Naive thymus-derived CD8-positive, alpha-beta T cell (primary cell): ENCODE results near the gene HS6ST3. TPM values are rescaled to one million over a fixed set of nuclear protein-coding genes. Genes with fewer than 3 reads are reported as not detected.

Source experiments
- ATAC-seq, 2 donors: fragments of 150-1000 bp; cut with Tn5 transposase in 1 of 2; sonication (Bioruptor Pico), chemical (Tn5 transposase) in 1 of 2; 1 replicate in 1 of 2; 2 replicates in 1 of 2; pipeline ENCODE4 v1.10.0; 2021; ENCODE audit warnings: mild to moderate bottlenecking in 2 of 2, moderate library complexity in 2 of 2
- POLR2A ChIA-PET: fragments of 350-600 bp; sonication (Branson Sonifier 250); formaldehyde crosslinking; loops from one replicate; lab custom pipeline; 2021; ENCODE audit warnings: antibody characterized with exemption; lab: Charles Lee
- DNase-seq, 10 donors: peaks; one replicate each; pipeline versions ENCODE4 v3.0.0 to v3.0.0-alpha.2; 2020 to 2022
- H3K27ac Mint-ChIP-seq, 10 donors: one replicate each; pipeline ENCODE4 v1.8.0; 2020 to 2022; ENCODE audit warnings: mild to moderate bottlenecking in 10 of 10, mixed read lengths in 10 of 10, moderate library complexity in 4 of 10, inconsistent platforms in 1 of 10
- H3K27me3 Mint-ChIP-seq, 5 donors: one replicate each; pipeline ENCODE4 v1.8.0; 2021 to 2022; ENCODE audit warnings: mixed read lengths in 5 of 5
- H3K36me3 Mint-ChIP-seq, 3 donors: one replicate each; pipeline ENCODE4 v1.8.0; 2020 to 2022; ENCODE audit warnings: mixed read lengths in 3 of 3, mild to moderate bottlenecking in 2 of 3, inconsistent platforms in 1 of 3
- H3K4me1 Mint-ChIP-seq, 4 donors: one replicate each; pipeline ENCODE4 v1.8.0; 2021 to 2022; ENCODE audit warnings: mixed read lengths in 4 of 4
- H3K4me3 Mint-ChIP-seq, 10 donors: one replicate each; pipeline ENCODE4 v1.8.0; 2020 to 2022; ENCODE audit warnings: mild to moderate bottlenecking in 10 of 10, mixed read lengths in 10 of 10, moderate library complexity in 6 of 10, inconsistent platforms in 1 of 10
- H3K9me3 Mint-ChIP-seq, 9 donors: one replicate each; pipeline ENCODE4 v1.8.0; 2020 to 2022; ENCODE audit warnings: mixed read lengths in 9 of 9, mild to moderate bottlenecking in 3 of 9, inconsistent platforms in 1 of 9, moderate library complexity in 1 of 9
- polyA plus RNA-seq, 3 donors: library from polyadenylated mRNA; unstranded; fragments of 300-500 nt; fragmentation: Illumina TruSeq; gene quantifications; one replicate each; pipeline ENCODE4 v1.2.3, GENCODE V29; 2021
- total RNA-seq, 8 experiments: library from RNA in 2 of 8; stranded (reverse) in 2 of 8; gene quantifications; one replicate each; pipeline ENCODE4 v1.2.3 and lab custom pipeline; 2021 to 2026

HS6ST3 gene
- total and polyA plus RNA-seq, 5 experiments from 2014 or later = not detected

DNA sequence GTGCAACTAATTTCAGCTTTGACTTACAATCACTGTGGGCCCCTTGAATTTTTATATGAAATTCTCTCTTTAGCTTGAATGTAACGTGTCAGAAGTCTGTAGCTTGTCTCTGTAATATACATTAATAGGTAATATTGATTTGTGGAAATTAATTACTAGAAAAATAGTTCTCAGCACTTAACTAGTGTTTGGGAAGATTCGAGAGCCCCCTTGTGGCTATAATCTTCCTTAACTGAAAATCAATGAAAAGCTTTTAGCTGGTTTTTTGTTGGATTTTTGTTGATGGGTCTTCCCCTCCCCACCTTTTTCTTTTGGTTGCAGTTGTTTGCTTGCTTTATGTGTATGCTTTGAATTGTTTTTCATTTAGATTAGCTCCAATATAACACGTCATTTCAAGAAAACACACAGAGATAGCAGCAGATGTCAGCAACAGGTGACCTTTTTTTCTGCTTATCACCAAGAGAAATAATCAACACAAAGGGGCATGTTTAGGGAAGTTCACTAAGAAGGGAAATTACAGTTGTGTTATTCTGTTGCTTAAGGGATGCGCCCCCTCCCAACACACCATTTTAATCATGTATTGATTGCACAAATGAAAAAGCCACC is 727.5 kb downstream of the HS6ST3 start:
- no peak overlapping the region for H3K27ac Mint-ChIP-seq
- no peak for DNase-seq
- peaks cover 0 to 1% (median 0%) of the 10 kb centered on the region in 5 donors for H3K27me3 Mint-ChIP-seq
- no peaks in the 10 kb centered on the region for H3K4me1 Mint-ChIP-seq
- no peak overlapping the region for H3K4me3 Mint-ChIP-seq
- POLR2A ChIA-PET = no interaction called here
- H3K9me3 Mint-ChIP-seq = peaks cover 0 to 28% (median 4%) of the 10 kb centered on the region in 9 donors
- ATAC-seq = no peak
- H3K36me3 Mint-ChIP-seq = no peaks in the 10 kb centered on the region

DNA sequence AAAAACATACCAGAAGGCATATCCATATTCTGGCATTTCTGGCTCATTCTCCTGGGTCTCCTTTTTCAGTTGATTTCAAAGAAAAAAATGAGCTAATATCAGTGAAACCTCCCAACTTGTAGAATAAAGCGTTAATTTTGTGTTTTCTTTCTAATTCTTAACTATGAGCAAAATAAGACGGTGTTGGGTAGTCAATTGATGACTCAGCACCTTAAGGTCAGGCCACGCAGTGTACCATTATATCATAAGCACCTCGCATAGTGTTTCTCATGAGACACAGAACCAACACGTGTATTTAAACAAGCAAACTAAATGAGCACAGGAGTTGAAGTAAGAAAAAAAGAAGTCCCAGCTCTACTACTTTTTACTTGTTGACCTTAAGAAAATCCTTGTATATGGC is 729.5 kb downstream of the HS6ST3 start:
- Mint-ChIP-seq H3K27me3 (peaks cover 0 to 3% (median 0%) of the 10 kb centered on the region in 5 donors), H3K4me1 (no peaks in the 10 kb centered on the region), H3K27ac (no peak overlapping the region), H3K4me3 (no peak overlapping the region), H3K36me3 (no peaks in the 10 kb centered on the region), H3K9me3 (peaks cover 0 to 16% (median 3%) of the 10 kb centered on the region in 9 donors)
- POLR2A ChIA-PET = no interaction called here
- DNase-seq = no peak
- no peak for ATAC-seq

DNA sequence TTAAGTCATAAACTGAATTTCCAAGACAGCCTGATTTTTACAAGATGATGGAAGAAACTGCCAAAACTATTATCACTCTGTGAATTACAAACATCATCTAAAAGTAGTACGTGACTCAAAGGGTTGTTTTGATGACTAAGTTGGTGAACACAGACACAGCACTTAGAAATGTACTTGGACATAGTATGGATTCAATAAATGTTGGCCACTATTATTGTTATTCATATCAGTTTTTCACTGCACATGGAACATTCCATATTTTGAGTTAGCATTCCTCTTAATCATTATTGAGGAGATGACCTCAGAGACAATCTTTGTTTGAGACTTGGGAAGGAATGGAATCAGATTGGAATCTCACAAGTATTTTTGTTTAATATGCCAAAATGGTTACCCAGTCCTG is 731.5 kb downstream of the HS6ST3 start:
- H3K27me3 Mint-ChIP-seq = peaks cover 0 to 2% (median 0%) of the 10 kb centered on the region in 5 donors
- H3K36me3 Mint-ChIP-seq = no peaks in the 10 kb centered on the region
- no peaks in the 10 kb centered on the region for H3K4me1 Mint-ChIP-seq

DNA sequence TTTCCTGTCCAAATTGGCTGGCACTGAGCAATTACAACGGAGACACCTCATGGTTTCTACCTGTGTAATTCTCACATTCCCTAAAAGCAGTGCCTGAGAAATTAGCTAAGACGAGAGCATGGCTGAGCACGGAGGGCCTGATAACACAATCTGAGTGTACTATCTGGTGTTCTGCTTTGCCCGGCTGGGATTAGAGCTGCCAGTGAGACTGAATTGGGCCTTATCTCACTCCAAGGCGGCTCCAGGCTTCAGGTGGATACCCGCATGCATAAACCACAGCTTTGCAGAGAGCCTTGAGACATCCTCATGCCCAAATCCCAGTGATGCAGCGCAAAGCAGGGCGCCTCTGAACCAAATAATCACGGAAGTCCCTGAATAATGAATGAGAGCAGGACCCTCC is 732.1 kb downstream of the HS6ST3 start:
- POLR2A ChIA-PET = no interaction called here
- Mint-ChIP-seq H3K27me3 (peaks cover 0 to 2% (median 0%) of the 10 kb centered on the region in 5 donors), H3K9me3 (no peaks in the 10 kb centered on the region), H3K4me1 (no peaks in the 10 kb centered on the region), H3K36me3 (no peaks in the 10 kb centered on the region), H3K27ac (no peak overlapping the region), H3K4me3 (no peak overlapping the region)
- ATAC-seq (no peak), DNase-seq (no peak)

More for the DNA sequence above, 731.5 kb downstream of the HS6ST3 start:
- Mint-ChIP-seq H3K27ac (no peak overlapping the region), H3K9me3 (no peaks in the 10 kb centered on the region), H3K4me3 (no peak overlapping the region)
- ATAC-seq (no peak), DNase-seq (no peak)
- POLR2A ChIA-PET = no interaction called here

DNA sequence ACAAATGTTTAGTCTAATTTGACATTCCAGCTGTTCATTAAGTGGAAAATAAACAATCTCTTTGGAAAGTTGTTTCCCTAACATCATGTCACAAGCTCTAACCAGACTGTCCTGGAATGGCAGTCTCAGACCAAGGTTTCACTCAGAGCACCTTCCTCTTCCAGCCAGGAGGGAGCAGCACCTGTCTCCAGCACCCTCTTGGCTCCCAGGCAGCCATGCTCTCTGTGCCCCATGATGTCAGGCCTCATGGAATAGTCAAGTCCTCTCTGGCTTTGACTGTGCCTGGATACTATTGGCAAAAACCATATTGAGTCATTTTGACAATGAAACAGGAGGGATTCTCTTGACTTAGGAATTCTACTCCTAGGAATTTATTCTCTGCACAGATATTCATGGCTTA is 733.0 kb downstream of the HS6ST3 start:
- H3K4me3 Mint-ChIP-seq = no peak overlapping the region
- DNase-seq (no peak), ATAC-seq (no peak)
- POLR2A ChIA-PET = no interaction called here
- H3K9me3 Mint-ChIP-seq = no peaks in the 10 kb centered on the region
- H3K4me1 Mint-ChIP-seq = no peaks in the 10 kb centered on the region
- peaks cover 0 to 3% (median 0%) of the 10 kb centered on the region in 5 donors for H3K27me3 Mint-ChIP-seq
- H3K27ac Mint-ChIP-seq = no peak overlapping the region
- H3K36me3 Mint-ChIP-seq = no peaks in the 10 kb centered on the region

DNA sequence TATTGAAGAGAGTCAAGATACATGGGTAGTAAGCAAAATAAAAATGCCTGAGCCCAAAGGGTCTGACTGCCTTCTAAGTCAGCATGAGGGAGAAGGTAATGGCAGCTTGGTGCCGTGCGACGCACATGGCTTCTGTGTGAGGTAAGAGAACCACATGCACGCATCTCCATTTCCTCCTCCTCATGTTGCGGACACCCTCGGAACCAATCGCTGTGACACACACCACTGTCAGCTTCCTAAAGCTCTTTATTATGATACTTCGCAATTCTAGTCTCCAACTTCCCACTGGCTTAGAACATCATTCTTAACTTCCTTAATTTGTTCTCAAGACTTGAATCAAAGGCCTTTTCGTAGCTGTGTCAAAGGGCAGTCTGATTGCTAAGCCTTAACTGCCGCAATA is 734.2 kb downstream of the HS6ST3 start:
- DNase-seq = no peak
- no peaks in the 10 kb centered on the region for H3K9me3 Mint-ChIP-seq
- H3K27me3 Mint-ChIP-seq = peaks cover 0 to 3% (median 0%) of the 10 kb centered on the region in 5 donors
- H3K27ac Mint-ChIP-seq = peak overlapping the region in 1 of 10 donors; percentile 26
- H3K4me1 Mint-ChIP-seq = no peaks in the 10 kb centered on the region
- no peaks in the 10 kb centered on the region for H3K36me3 Mint-ChIP-seq
- POLR2A ChIA-PET = no interaction called here
- no peak overlapping the region for H3K4me3 Mint-ChIP-seq
- no peak for ATAC-seq

DNA sequence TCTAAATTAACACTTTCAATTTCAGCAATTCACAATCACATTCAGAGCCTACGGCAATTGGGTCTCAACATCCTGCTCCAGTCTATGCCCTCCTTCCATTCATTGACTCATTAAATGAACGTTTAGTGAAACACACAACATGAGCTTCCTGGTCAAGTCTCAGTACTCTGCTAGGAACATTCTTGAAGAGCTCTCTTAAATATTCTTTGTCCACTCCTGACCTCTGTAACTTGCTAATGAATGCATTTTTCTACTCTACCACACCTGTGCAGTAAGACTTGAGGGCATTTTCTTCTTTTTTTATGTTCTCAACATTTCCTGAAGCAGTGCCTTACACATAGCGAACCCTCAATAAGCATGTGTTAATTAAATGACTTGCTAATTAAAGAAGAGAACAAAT is 735.7 kb downstream of the HS6ST3 start:
- Mint-ChIP-seq H3K4me3 (no peak overlapping the region), H3K27me3 (peaks cover 0 to 3% (median 0%) of the 10 kb centered on the region in 5 donors), H3K36me3 (no peaks in the 10 kb centered on the region), H3K27ac (no peak overlapping the region), H3K4me1 (no peaks in the 10 kb centered on the region), H3K9me3 (peaks cover 0 to 4% (median 0%) of the 10 kb centered on the region in 9 donors)
- POLR2A ChIA-PET = no interaction called here
- ATAC-seq (no peak), DNase-seq (no peak)

DNA sequence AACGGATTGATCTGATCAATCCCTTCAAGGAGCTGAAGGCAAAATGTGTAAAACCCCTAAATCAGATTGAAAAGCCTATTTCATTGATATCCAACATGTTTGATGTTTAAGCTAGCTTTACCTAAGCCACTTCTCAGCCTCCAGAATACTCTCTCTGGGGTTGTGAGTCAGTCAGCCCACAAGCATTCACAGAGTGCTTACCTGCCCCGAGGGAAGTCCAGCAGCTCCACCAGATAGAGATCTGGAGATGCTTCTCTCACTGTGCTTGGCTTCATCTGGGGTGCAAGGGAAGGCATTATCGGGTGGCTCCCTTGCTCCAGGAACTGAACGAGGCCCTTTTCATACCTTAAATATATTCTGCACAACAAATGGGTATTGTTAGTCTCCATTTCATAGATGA is 744.7 kb downstream of the HS6ST3 start:
- POLR2A ChIA-PET = no interaction called here
- no peak for DNase-seq
- no peak overlapping the region for H3K4me3 Mint-ChIP-seq
- no peaks in the 10 kb centered on the region for H3K4me1 Mint-ChIP-seq
- peaks cover 0 to 2% (median 0%) of the 10 kb centered on the region in 5 donors for H3K27me3 Mint-ChIP-seq
- peaks cover 0 to 8% (median 2%) of the 10 kb centered on the region in 9 donors for H3K9me3 Mint-ChIP-seq
- no peak overlapping the region for H3K27ac Mint-ChIP-seq
- H3K36me3 Mint-ChIP-seq = no peaks in the 10 kb centered on the region
- ATAC-seq = no peak

DNA sequence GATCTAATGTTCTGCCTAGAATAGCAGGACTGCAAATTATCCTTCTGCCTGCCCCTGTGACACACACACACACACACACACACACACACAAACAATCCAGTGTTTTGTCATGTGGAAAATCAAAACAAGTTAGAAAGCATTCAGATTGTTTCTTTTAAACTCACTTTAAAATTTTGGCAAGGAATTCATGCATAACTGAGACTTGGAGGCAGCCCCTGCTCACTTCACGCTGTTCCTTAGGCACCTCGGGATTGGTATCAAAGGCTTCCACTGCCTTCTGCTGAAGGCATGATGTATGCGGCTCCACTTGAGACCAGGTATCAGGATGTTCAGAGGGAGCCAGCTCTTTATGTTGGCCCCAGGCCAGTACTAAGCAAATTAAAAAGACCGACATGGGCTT is 745.6 kb downstream of the HS6ST3 start:
- peaks cover 0 to 8% (median 2%) of the 10 kb centered on the region in 9 donors for H3K9me3 Mint-ChIP-seq
- no peak overlapping the region for H3K4me3 Mint-ChIP-seq
- H3K36me3 Mint-ChIP-seq = no peaks in the 10 kb centered on the region
- ATAC-seq (no peak), DNase-seq (no peak)
- no peaks in the 10 kb centered on the region for H3K4me1 Mint-ChIP-seq
- POLR2A ChIA-PET = no interaction called here
- no peak overlapping the region for H3K27ac Mint-ChIP-seq
- peaks cover 0 to 2% (median 0%) of the 10 kb centered on the region in 5 donors for H3K27me3 Mint-ChIP-seq

DNA sequence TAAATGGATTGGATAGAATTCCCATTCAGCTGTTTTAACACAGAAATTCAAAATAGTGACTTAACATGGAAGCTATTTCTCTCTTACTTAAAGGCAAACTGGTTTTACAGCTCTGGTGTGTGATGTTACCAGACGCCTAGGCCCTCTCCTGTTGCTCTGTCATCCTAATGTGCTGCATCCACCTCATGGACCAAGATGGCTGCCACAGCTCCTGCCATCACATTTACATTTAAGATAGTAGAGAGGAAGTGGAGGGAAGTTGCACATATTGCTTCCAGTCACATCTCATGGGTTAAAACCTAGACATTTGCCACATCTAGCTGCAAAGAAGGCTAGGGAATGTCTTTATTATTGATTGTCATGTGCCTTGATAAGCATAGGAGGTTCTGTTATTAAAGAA is 746.8 kb downstream of the HS6ST3 start:
- no peak overlapping the region for H3K4me3 Mint-ChIP-seq

DNA sequence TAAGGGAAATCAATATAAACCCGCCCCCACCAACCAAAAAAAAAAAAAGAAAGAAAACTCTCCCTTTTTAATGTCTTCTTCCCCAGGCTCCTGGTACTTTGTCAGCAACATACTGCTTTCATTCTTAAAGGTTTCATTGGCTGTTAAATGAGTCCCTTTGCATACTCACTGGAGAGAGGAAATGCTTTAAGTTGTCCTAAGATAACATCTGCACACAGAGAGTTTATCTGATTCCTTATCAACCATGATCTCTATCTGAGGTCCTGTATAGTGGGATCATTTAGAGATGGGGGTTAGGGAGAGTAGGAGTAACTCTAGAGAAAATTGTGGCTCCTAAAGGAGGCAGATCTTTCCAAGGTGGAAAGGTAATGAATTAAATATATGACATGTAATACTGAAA is 747.9 kb downstream of the HS6ST3 start:
- H3K4me3 Mint-ChIP-seq = no peak overlapping the region
- H3K4me1 Mint-ChIP-seq = no peaks in the 10 kb centered on the region
- peaks cover 0 to 2% (median 0%) of the 10 kb centered on the region in 5 donors for H3K27me3 Mint-ChIP-seq
- no peak for ATAC-seq
- POLR2A ChIA-PET = no interaction called here
- peaks cover 0 to 6% (median 0%) of the 10 kb centered on the region in 9 donors for H3K9me3 Mint-ChIP-seq
- H3K36me3 Mint-ChIP-seq = no peaks in the 10 kb centered on the region
- DNase-seq = no peak
- no peak overlapping the region for H3K27ac Mint-ChIP-seq

More for the DNA sequence above, 746.8 kb downstream of the HS6ST3 start:
- no peak for DNase-seq
- peaks cover 0 to 6% (median 2%) of the 10 kb centered on the region in 9 donors for H3K9me3 Mint-ChIP-seq
- H3K4me1 Mint-ChIP-seq = no peaks in the 10 kb centered on the region
- H3K27ac Mint-ChIP-seq = no peak overlapping the region
- no peak for ATAC-seq
- POLR2A ChIA-PET = no interaction called here
- H3K36me3 Mint-ChIP-seq = no peaks in the 10 kb centered on the region
- H3K27me3 Mint-ChIP-seq = peaks cover 0 to 2% (median 0%) of the 10 kb centered on the region in 5 donors

DNA sequence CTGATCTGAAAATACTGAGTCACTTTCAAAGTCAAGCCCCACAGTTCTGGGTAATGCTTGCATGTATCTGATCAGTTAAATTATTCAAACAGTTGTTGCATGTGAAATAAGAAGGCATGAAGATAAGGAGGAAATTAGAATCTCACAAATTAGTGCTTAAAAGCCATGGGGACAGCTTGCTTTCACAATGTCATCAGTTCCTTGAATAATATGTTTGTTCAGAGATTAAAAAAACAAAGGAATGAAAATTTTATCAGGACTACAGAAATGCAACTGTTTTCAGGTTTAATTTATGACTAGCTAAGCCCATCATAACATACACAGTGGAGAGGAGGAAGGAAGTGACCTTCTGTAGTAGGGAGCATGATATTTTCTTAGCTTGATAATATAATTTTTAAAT is 754.3 kb downstream of the HS6ST3 start:
- ATAC-seq (no peak), DNase-seq (no peak)
- Mint-ChIP-seq H3K9me3 (peaks cover 0 to 16% (median 0%) of the 10 kb centered on the region in 9 donors), H3K4me3 (no peak overlapping the region), H3K27ac (no peak overlapping the region), H3K36me3 (no peaks in the 10 kb centered on the region), H3K27me3 (peaks cover 0 to 5% (median 0%) of the 10 kb centered on the region in 5 donors), H3K4me1 (no peaks in the 10 kb centered on the region)
- POLR2A ChIA-PET = no interaction called here

DNA sequence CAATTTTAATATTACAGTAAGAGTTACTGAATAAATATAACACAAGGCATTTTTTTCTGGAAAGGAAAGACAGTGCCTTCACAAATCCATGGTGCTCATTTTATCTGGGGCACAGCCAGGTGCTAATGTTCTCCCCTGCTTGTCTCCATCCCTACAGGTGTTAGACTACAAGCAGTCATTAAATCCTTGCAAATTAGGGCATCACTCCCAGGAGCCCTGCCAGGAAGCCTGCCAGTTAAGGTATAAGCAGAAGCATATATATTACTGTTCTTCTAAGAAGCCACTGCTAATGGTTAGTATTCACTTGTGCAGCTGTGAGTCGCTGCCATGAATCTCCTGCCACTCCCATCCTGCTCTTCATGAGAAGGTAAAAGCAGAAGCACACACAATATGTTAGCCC is 754.7 kb downstream of the HS6ST3 start:
- H3K4me1 Mint-ChIP-seq = no peaks in the 10 kb centered on the region
- no peak overlapping the region for H3K4me3 Mint-ChIP-seq
- H3K27me3 Mint-ChIP-seq = peaks cover 0 to 5% (median 0%) of the 10 kb centered on the region in 5 donors
- H3K9me3 Mint-ChIP-seq = peaks cover 0 to 16% (median 0%) of the 10 kb centered on the region in 9 donors
- ATAC-seq (no peak), DNase-seq (no peak)
- H3K27ac Mint-ChIP-seq = no peak overlapping the region
- POLR2A ChIA-PET = no interaction called here
- H3K36me3 Mint-ChIP-seq = no peaks in the 10 kb centered on the region

DNA sequence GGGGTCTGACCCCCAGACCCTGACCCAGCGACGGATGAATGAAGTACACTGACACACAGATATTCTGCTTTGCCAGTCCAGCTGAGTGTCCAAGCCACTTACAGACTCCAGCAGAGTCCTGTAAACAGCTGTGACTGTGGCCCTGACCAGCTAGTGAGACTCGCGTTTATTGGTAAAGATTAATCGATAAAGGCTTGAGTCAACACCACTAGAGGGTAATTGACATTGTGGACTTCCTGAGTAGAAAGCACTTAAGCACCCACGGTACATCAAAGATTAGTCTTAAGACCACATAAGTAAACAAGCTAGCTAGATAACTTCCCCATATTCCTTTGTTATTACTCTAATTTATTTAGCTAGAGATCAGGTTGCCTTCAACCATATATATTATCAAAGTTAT is 758.4 kb downstream of the HS6ST3 start:
- Mint-ChIP-seq H3K36me3 (no peaks in the 10 kb centered on the region), H3K4me1 (no peaks in the 10 kb centered on the region), H3K27ac (no peak overlapping the region), H3K27me3 (peaks cover 0 to 5% (median 0%) of the 10 kb centered on the region in 5 donors), H3K4me3 (no peak overlapping the region), H3K9me3 (peaks cover 0 to 17% (median 0%) of the 10 kb centered on the region in 9 donors)
- ATAC-seq (no peak), DNase-seq (no peak)
- POLR2A ChIA-PET = no interaction called here
